ENCODE data around the gene EEFSEC.

Gene EEFSEC

GRCh38 chr3:128453501-128454309 is 300.4 kb downstream of the EEFSEC start:
- no peak for ATAC-seq (ENCODE audit: low read depth)
- peaks cover 3% of the 10 kb centered on the region for H3K4me1 Mint-ChIP-seq

GRCh38 chr3:128454310-128454618 is 301.0 kb downstream of the EEFSEC start:
- DNase-seq (ENCODE audit: low spot score in 2 of 2) (no peak), ATAC-seq (ENCODE audit: low read depth) (no peak)
- Mint-ChIP-seq H3K4me3 (no peak overlapping the region), H3K27ac (no peak overlapping the region), H3K4me1 (no peaks in the 10 kb centered on the region), H3K36me3 (no peaks in the 10 kb centered on the region), H3K27me3 (peaks cover 36% of the 10 kb centered on the region), H3K9me3 (no peaks in the 10 kb centered on the region)

More at GRCh38 chr3:128453501-128454309, 300.4 kb downstream of the EEFSEC start:
- peaks cover under 1% of the 10 kb centered on the region for H3K36me3 Mint-ChIP-seq
- no peak overlapping the region for H3K4me3 Mint-ChIP-seq
- H3K27me3 Mint-ChIP-seq = peaks cover 37% of the 10 kb centered on the region
- no peak overlapping the region for H3K27ac Mint-ChIP-seq
- no peak for DNase-seq (ENCODE audit: low spot score in 2 of 2)
- H3K9me3 Mint-ChIP-seq = peaks cover under 1% of the 10 kb centered on the region

GRCh38 chr3:128455116-128455515 is 301.8 kb downstream of the EEFSEC start:
- Mint-ChIP-seq H3K4me3 (no peak overlapping the region), H3K27ac (no peak overlapping the region), H3K4me1 (no peaks in the 10 kb centered on the region), H3K27me3 (peaks cover 36% of the 10 kb centered on the region), H3K9me3 (no peaks in the 10 kb centered on the region), H3K36me3 (no peaks in the 10 kb centered on the region)
- DNase-seq (ENCODE audit: low spot score in 2 of 2) (no peak), ATAC-seq (ENCODE audit: low read depth) (no peak)

- Mint-ChIP-seq H3K27me3 (peaks cover 31% of the 10 kb centered on the region), H3K36me3 (no peaks in the 10 kb centered on the region), H3K27ac (no peak overlapping the region), H3K9me3 (no peaks in the 10 kb centered on the region), H3K4me1 (no peaks in the 10 kb centered on the region), H3K4me3 (no peak overlapping the region)
- ATAC-seq (ENCODE audit: low read depth) (no peak), DNase-seq (ENCODE audit: low spot score in 2 of 2) (no peak)
Observed at GRCh38 chr3:128455786-128456748, 302.8 kb downstream of the EEFSEC start.

DNA sequence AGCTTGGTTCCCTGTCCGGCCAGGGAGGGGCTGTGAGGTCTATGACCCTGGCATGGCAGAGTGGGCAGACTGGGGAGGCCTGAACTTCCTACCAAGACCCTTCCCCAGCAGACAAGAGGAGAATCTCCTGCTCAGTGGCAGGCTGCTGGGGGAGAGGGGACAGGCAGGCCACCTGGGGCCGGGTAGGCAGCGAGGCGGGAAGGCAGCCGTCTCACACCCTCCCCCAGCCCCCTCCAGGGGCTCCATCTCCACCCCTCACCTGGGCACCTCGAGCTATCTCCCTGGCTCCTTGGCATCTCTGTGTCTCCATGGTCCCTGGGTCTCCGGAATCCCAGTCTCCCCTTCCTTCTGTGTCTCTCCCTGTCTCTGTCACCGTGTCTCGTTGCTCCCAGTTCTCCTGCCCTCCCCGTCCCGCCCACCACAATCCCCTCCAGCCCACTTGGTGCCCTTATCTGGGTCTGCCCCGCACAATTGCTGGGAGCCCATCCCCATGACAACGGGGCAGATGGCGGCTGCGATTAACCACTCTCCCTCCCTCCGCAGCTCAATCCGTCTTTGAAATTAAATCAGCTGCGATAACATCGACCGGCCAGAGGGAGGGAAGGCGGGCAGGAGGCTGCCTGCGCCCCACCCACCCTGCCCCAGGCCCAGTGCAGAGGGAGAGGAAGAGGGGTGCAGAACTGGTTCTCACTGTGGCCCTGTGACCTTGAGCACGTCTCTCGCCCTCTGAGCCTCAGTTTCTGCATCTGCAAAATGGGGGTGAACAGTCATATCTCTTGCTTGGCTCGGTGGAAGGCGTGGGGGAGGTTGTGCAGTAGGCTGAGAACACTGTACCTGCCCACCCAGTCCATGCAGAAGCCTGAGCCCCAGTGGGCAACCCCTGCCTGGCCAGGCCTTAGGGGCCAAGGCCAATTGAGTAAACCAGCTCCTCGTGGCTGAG is 303.8 kb downstream of the EEFSEC start:
- DNase-seq (ENCODE audit: low spot score in 2 of 2) (no peak), ATAC-seq (ENCODE audit: low read depth) (no peak)
- no peaks in the 10 kb centered on the region for H3K4me1 Mint-ChIP-seq
- no peak overlapping the region for H3K27ac Mint-ChIP-seq
- peaks cover 30% of the 10 kb centered on the region for H3K27me3 Mint-ChIP-seq
- no peaks in the 10 kb centered on the region for H3K9me3 Mint-ChIP-seq
- H3K4me3 Mint-ChIP-seq = no peak overlapping the region
- H3K36me3 Mint-ChIP-seq = no peaks in the 10 kb centered on the region

GRCh38 chr3:128457937-128458336 is 304.7 kb downstream of the EEFSEC start:
- ATAC-seq (ENCODE audit: low read depth) = no peak

More at GRCh38 chr3:128457937-128458336, 304.7 kb downstream of the EEFSEC start:
- Mint-ChIP-seq H3K4me1 (no peaks in the 10 kb centered on the region), H3K27ac (no peak overlapping the region), H3K9me3 (no peaks in the 10 kb centered on the region), H3K4me3 (no peak overlapping the region), H3K36me3 (no peaks in the 10 kb centered on the region), H3K27me3 (peaks cover 28% of the 10 kb centered on the region)
- DNase-seq (ENCODE audit: low spot score in 2 of 2) = no peak
